H1 (cell line): ENCODE measurements around the gene CSNK1G3. TPM values are rescaled to one million over a fixed set of nuclear protein-coding genes. Genes with fewer than 3 reads are reported as not detected.

Experiments used
- BACH1 ChIP-seq: IDR thresholded peaks from 2 replicates; pipeline ENCODE4 v1.6.1; 2012; ENCODE audit warnings: low read length, improper control_type of control experiment
- CBX8 ChIP-seq: fragments of 300-800, 300-1000 bp; sonication (generic); IDR thresholded peaks from 2 replicates; pipeline ENCODE4 v1.7.1; 2016; ENCODE audit warnings: low read depth, low read length, borderline replicate concordance
- CREB1 ChIP-seq: IDR thresholded peaks from 2 replicates; pipeline ENCODE4 v1.6.1; 2012; ENCODE audit warnings: inconsistent platforms
- KDM5A ChIP-seq: fragments of 200-600 bp; IDR thresholded peaks from 2 replicates; pipeline ENCODE4 v1.7.1; 2012; ENCODE audit warnings: mild to moderate bottlenecking, low read length, inconsistent platforms, mixed read lengths
- RNF2 ChIP-seq: fragments of 200-900, 300-1000 bp; sonication (generic); IDR thresholded peaks from 2 replicates; pipeline ENCODE4 v1.7.1; 2016; ENCODE audit warnings: borderline replicate concordance, low read depth, mild to moderate bottlenecking, antibody characterized with exemption, low read length; ENCODE audit not compliant: poor library complexity, severe bottlenecking; ENCODE audit errors: missing control alignments
- SIX5 ChIP-seq: IDR thresholded peaks from 2 replicates; pipeline ENCODE4 v1.6.1; 2011; ENCODE audit warnings: mild to moderate bottlenecking, low read depth, low read length
- SUZ12 ChIP-seq: fragments of 200-600 bp; sonication (generic); IDR thresholded peaks from 2 replicates; pipeline ENCODE4 v1.6.1; 2012; ENCODE audit warnings: mild to moderate bottlenecking, inconsistent platforms, low read length, moderate library complexity, mixed read lengths
- TCF12 ChIP-seq: IDR thresholded peaks from 2 replicates; pipeline ENCODE4 v1.6.1; 2011; ENCODE audit warnings: low read depth, mild to moderate bottlenecking, low read length
- polyA plus RNA-seq, 7 experiments: library from polyadenylated mRNA; depleted of rRNA in 3 of 7; stranded (reverse) in 5 of 7; unstranded in 2 of 7; fragments of >200 nt in 5 of 7; fragments of 200-250 nt in 2 of 7; gene quantifications; 1 replicate in 5 of 7; 2 replicates in 1 of 7; 4 replicates in 1 of 7; pipeline versions ENCODE4 v1.2.1 to v1.2.3, GENCODE V29; 2011 to 2013; ENCODE audit warnings: missing spikeins in 2 of 7, mixed read lengths in 2 of 7
- total RNA-seq: library from RNA; stranded (reverse); fragmentation: NEBNext Ultra II Directional; extraction: Animal tissue kit (Norgen Biotek cat#: 25700); gene quantifications from 2 replicates; pipeline ENCODE4 v1.2.1, GENCODE V29; 2021

The CSNK1G3 gene
- total and polyA plus RNA-seq, 2 of the 8 experiments (the other 6 are each of a cell fraction or from before 2014, with no cell fraction given): 10.6 to 58.9 TPM

DNA sequence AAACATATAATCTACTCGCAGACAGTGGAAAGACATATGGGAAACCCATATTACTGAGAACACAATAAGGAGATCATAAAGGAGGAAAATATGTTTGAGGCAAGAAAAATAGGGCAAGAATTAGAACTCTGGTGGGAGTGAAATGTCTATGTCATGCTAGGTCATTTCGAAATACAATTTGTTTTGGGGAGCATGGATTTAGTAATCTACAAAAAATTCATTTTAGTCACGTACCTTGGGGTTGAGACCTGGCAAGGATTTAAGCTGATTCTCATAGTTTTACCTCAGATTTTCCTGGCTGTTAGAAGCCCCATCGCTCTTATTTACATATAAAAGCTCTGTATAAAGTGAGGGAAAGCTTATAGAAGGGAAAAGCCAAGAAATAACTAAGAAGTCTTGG, 11.5 kb upstream of the CSNK1G3 start (continued):
- TF ChIP-seq KDM5A: no peak
- no peak for TF ChIP-seq BACH1
- TF ChIP-seq SIX5: no peak
- no peak for TF ChIP-seq CREB1
- no peak for TF ChIP-seq SUZ12
- no peak for TF ChIP-seq CBX8
- no peak for TF ChIP-seq RNF2
- no peak for TF ChIP-seq TCF12
